IMR-90 (cell line): ENCODE measurements around the gene C1QTNF8. TPM values are rescaled to one million over a fixed set of nuclear protein-coding genes. Genes with fewer than 3 reads are reported as not detected.
A peak's percentile ranks its signal among the peaks of the same experiment; 100 is the strongest.

ENCODE experiments used
- ATAC-seq: fragments of 200-7000 bp; cut with Tn5 transposase; 2 replicates; pipeline ENCODE4 v1.9.1; 2020; ENCODE audit warnings: low read depth, mild to moderate bottlenecking, moderate library complexity
- BruUV-seq: library from RNA; stranded (reverse); fragments of 400-500 nt; replicated peaks from 2 replicates; lab custom pipeline; 2021; lab: Mats Ljungman, UMichigan
- CTCF ChIA-PET: fragments of 300-600 bp; formaldehyde crosslinking; extraction: SDS; loops from one replicate; lab custom pipeline; 2021; ENCODE audit warnings: antibody characterized with exemption; lab: Yijun Ruan, JAX
- POLR2A ChIA-PET: fragments of 300-600 bp; sonication (Branson Sonifier 250); formaldehyde crosslinking; loops from one replicate; lab custom pipeline; 2022; ENCODE audit warnings: antibody characterized with exemption; ENCODE audit not compliant: unreplicated experiment; lab: Charles Lee
- DNase-seq: peaks from one replicate; pipeline ENCODE4 v3.0.0; 2013
- H2AFZ ChIP-seq: replicated peaks from 2 replicates; pipeline ENCODE3; 2013; ENCODE audit warnings: low read length, mild to moderate bottlenecking; ENCODE audit not compliant: poor library complexity
- H2AK5ac ChIP-seq: 2 replicates; pipeline ENCODE4 v1.6.1; 2013; ENCODE audit warnings: low read depth, low read length, inconsistent platforms
- H2AK9ac ChIP-seq: replicated peaks from 2 replicates; pipeline ENCODE3; 2013; ENCODE audit warnings: mild to moderate bottlenecking, low read depth, low read length, moderate library complexity; ENCODE audit not compliant: poor library complexity
- H2BK120ac ChIP-seq: 2 replicates; pipeline ENCODE4 v1.6.1; 2013; ENCODE audit warnings: low read depth, low read length, inconsistent platforms
- H2BK15ac ChIP-seq: 3 replicates; pipeline ENCODE4 v1.6.1; 2013; ENCODE audit warnings: low read depth, low read length, inconsistent platforms
- H2BK20ac ChIP-seq: 2 replicates; pipeline ENCODE4 v1.6.1; 2013; ENCODE audit warnings: low read depth, mild to moderate bottlenecking, inconsistent platforms, low read length, moderate library complexity
- H2BK5ac ChIP-seq: 2 replicates; pipeline ENCODE4 v1.6.1; 2013; ENCODE audit warnings: mild to moderate bottlenecking, low read depth, low read length, inconsistent platforms; ENCODE audit not compliant: poor library complexity, severe bottlenecking
- H3K14ac ChIP-seq: replicated peaks from 2 replicates; pipeline ENCODE4 v1.6.1; 2013; ENCODE audit warnings: low read depth, low read length, inconsistent platforms
- H3K18ac ChIP-seq: 2 replicates; pipeline ENCODE4 v1.6.1; 2013; ENCODE audit warnings: low read depth, low read length, control low read depth
- H3K23ac ChIP-seq: 2 replicates; pipeline ENCODE4 v1.6.1; 2013; ENCODE audit warnings: low read depth, low read length, inconsistent platforms
- H3K27ac ChIP-seq: 2 replicates; pipeline ENCODE4 v1.5.1; 2013; ENCODE audit warnings: mild to moderate bottlenecking, control low read depth, low read length; ENCODE audit not compliant: insufficient read depth
- H3K27me3 ChIP-seq: 2 replicates; pipeline ENCODE4 v1.6.1; 2013; ENCODE audit warnings: low read length; ENCODE audit not compliant: control insufficient read depth, insufficient read depth
- H3K36me3 ChIP-seq: 2 replicates; pipeline ENCODE4 v1.6.1; 2013; ENCODE audit warnings: low read length, mixed read lengths; ENCODE audit not compliant: control insufficient read depth, insufficient read depth
- H3K4ac ChIP-seq: 2 replicates; pipeline ENCODE4 v1.6.1; 2013; ENCODE audit warnings: low read depth, low read length, inconsistent platforms
- H3K4me1 ChIP-seq: 2 replicates; pipeline ENCODE4 v1.6.1; 2013; ENCODE audit warnings: low read length, mixed read lengths; ENCODE audit not compliant: control insufficient read depth, insufficient read depth
- H3K4me2 ChIP-seq: 2 replicates; pipeline ENCODE4 v1.6.1; 2013; ENCODE audit warnings: low read depth, mild to moderate bottlenecking, control low read depth, low read length, moderate library complexity
- H3K4me3 ChIP-seq: 2 replicates; pipeline ENCODE4 v1.5.1; 2013; ENCODE audit warnings: low read depth, mild to moderate bottlenecking, control low read depth, low read length, moderate library complexity; ENCODE audit not compliant: insufficient read depth
- H3K56ac ChIP-seq: 2 replicates; pipeline ENCODE4 v1.6.1; 2013; ENCODE audit warnings: low read length, inconsistent platforms; ENCODE audit not compliant: insufficient read depth; ENCODE audit errors: extremely low read depth
- H3K79me1 ChIP-seq, 2 experiments: 2 replicates each; pipeline ENCODE4 v1.6.1; 2013; ENCODE audit warnings: low read length in 2 of 2, inconsistent platforms in 1 of 2, low read depth in 1 of 2
- H3K9ac ChIP-seq: 2 replicates; pipeline ENCODE4 v1.6.1; 2013; ENCODE audit warnings: low read depth, low read length, control low read depth
- H3K9me1 ChIP-seq: 2 replicates; pipeline ENCODE4 v1.6.1; 2013; ENCODE audit warnings: low read length, inconsistent platforms; ENCODE audit not compliant: insufficient read depth
- H3K9me3 ChIP-seq: 2 replicates; pipeline ENCODE4 v1.6.1; 2013; ENCODE audit warnings: low read length; ENCODE audit not compliant: control insufficient read depth, insufficient read depth
- H4K20me1 ChIP-seq: 2 replicates; pipeline ENCODE4 v1.6.1; 2013; ENCODE audit warnings: low read length, inconsistent platforms; ENCODE audit not compliant: insufficient read depth
- H4K5ac ChIP-seq: 2 replicates; pipeline ENCODE4 v1.6.1; 2013; ENCODE audit warnings: mild to moderate bottlenecking, low read depth, low read length, control low read depth
- H4K8ac ChIP-seq, 2 experiments: 2 replicates each; pipeline ENCODE4 v1.6.1; 2013; ENCODE audit warnings: low read depth in 2 of 2, low read length in 2 of 2, control low read depth in 1 of 2, inconsistent platforms in 1 of 2
- H4K91ac ChIP-seq: 2 replicates; pipeline ENCODE4 v1.6.1; 2013; ENCODE audit warnings: low read depth, low read length, inconsistent platforms; ENCODE audit not compliant: insufficient read depth
- BHLHE40 ChIP-seq: fragments of 150-350 bp; IDR thresholded peaks from 2 replicates; pipeline ENCODE4 v1.6.1; 2016; ENCODE audit warnings: mild to moderate bottlenecking, low read depth, low read length
- CEBPB ChIP-seq: IDR thresholded peaks from 2 replicates; pipeline ENCODE4 v1.6.1; 2012; ENCODE audit warnings: low read depth, low read length, improper control_type of control experiment
- FOS ChIP-seq: fragments of 150-350 bp; IDR thresholded peaks from 2 replicates; pipeline ENCODE4 v1.6.1; 2016; ENCODE audit warnings: low read depth, low read length
- MAFK ChIP-seq: IDR thresholded peaks from 2 replicates; pipeline ENCODE4 v1.6.1; 2012; ENCODE audit warnings: low read depth, low read length, improper control_type of control experiment
- MXI1 ChIP-seq: IDR thresholded peaks from 2 replicates; pipeline ENCODE4 v1.6.1; 2012; ENCODE audit warnings: low read depth, mild to moderate bottlenecking, low read length, moderate library complexity, borderline replicate concordance
- RAD21 ChIP-seq: IDR thresholded peaks from 2 replicates; pipeline ENCODE4 v1.6.1; 2012; ENCODE audit warnings: low read length, improper control_type of control experiment
- RCOR1 ChIP-seq: IDR thresholded peaks from 2 replicates; pipeline ENCODE4 v1.6.1; 2012; ENCODE audit warnings: mild to moderate bottlenecking, low read length, improper control_type of control experiment; ENCODE audit not compliant: insufficient replicate concordance
- WGBS, 2 experiments: methylation state at CpG; one replicate each; pipeline versions ENCODE4 v1.1.5 to v1.1.7; 2013; ENCODE audit warnings: missing lambda C conversion rate in 2 of 2; ENCODE audit not compliant: insufficient read length in 1 of 2; ENCODE audit errors: extremely low coverage in 2 of 2; 5-methylcytosine and 5-hydroxymethylcytosine counted together
- dilution Hi-C: fragments of 300-500 bp; cut with HindIII; formaldehyde crosslinking; loops from one replicate; pipeline ENCODE4 v1.14.3; 2018; ENCODE audit warnings: low sequenced_read_pairs; ENCODE audit not compliant: unreplicated experiment
- in situ Hi-C: fragments of 300-500 bp; cut with MboI; formaldehyde crosslinking; loops from 3 replicates; pipeline ENCODE4 v1.14.3; 2019; ENCODE audit warnings: low sequenced_read_pairs, inconsistent platforms, mixed read lengths
- intact Hi-C: fragments of 100-400 bp; cut with micrococcal nuclease; formaldehyde crosslinking; loops from 2 replicates; pipeline ENCODE4 v1.10.0; 2022
- polyA plus RNA-seq, 3 experiments: library from polyadenylated mRNA; depleted of rRNA; stranded (reverse); fragments of >200 nt; gene quantifications; 2 replicates each; pipeline ENCODE4 v1.2.3, GENCODE V29; 2012; ENCODE audit warnings: low replicate concordance in 1 of 3
- total RNA-seq: library from RNA; depleted of rRNA; stranded (reverse); fragments of >200 nt; gene quantifications from 2 replicates; pipeline ENCODE4 v1.2.3, GENCODE V29; 2012
- TF ChIP-seq, protein P1 (sequence below): conservative IDR thresholded peaks from 2 replicates; pipeline ENCODE4 v1.5.1; 2012; ENCODE audit warnings: mild to moderate bottlenecking, low read depth, low read length, improper control_type of control experiment

Gene C1QTNF8
- total and polyA plus RNA-seq, 2 of the 4 experiments (the other 2 are of a cell fraction): not detected

DNA sequence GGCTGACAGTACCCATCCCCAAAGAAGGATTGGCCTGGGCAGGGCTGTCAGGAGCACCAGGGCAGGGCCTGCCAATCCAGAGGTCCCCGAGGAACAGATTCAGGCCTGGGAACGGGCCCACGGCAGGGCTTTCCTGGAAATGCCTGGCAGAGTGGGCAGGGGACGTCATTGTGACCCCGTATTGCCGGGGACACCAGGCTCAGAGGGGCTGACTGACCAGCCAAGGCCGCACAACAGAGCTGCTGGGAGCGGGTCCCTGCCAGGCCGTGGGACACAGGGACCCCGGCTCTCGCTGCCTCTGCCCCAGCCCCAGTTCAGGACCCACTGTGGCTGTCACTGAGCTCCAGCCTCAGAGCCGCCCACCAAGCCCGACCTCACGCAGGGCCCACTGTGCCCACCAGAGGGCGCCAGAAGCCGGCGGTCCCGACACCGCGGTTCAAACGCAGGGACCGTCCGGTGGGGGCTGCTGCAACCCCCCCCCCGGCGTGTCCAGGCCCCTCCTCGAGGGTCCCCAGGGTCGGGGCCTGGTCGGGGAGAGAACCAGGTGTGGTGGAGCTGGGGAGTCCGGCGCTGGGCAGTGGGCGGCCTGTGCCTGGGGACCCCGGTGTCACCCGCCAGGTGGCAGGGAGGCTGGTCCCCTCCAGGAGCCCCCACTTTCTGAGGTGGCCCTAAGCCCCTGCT is 38.7 kb downstream of the C1QTNF8 start (continued):
- TF ChIP-seq RAD21: peak; percentile 67

DNA sequence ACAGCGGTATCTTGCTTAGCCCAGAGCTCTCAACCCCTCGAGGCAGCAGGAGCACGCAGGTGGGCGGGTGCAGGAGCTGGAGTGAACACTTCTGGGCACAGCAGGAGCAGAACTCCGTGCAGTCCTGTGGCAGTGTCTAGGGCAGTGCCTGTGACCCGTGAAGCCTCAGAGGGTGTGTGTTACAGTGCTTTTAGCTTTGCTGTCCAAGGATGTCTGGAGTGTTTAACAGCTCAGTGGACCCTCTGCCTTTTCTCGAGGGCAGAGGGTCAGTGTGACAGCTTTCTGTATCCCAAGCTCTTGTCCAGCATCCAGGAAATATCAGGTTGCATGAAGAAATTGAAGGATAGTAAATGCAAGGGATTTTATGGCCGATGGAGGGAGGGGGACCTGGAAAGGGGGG is 39.8 kb downstream of the C1QTNF8 start:
- Histone ChIP-seq H2AFZ (no peak overlapping the region), H2AK9ac (no peak overlapping the region), H3K4me1 (no peaks in the 10 kb centered on the region), H3K27ac (no peak overlapping the region), H3K23ac (no peak overlapping the region), H2BK120ac (no peak overlapping the region), H4K91ac (no peak overlapping the region), H3K9me1 (no peaks in the 10 kb centered on the region), H3K4ac (no peak overlapping the region), H3K79me1 (no peaks in the 10 kb centered on the region), H3K4me2 (no peak overlapping the region), H2BK15ac (no peak overlapping the region), H3K9me3 (peaks cover 6% of the 10 kb centered on the region), H3K36me3 (no peaks in the 10 kb centered on the region), H2AK5ac (no peak overlapping the region), H4K5ac (no peak overlapping the region), H3K18ac (no peak overlapping the region), H3K56ac (no peak overlapping the region), H3K27me3 (peaks cover 4% of the 10 kb centered on the region; the same call in 1 of the 2 replicates), H4K8ac (no peak overlapping the region), H3K4me3 (no peak overlapping the region), H2BK20ac (no peak overlapping the region), H4K20me1 (no peaks in the 10 kb centered on the region), H3K14ac (no peak overlapping the region), H3K9ac (no peak overlapping the region), H2BK5ac (no peak overlapping the region)
- ChIA-PET CTCF (no interaction called here), POLR2A (no interaction called here)
- TF ChIP-seq MAFK (no peak), CEBPB (no peak), FOS (no peak), MXI1 (no peak), RCOR1 (no peak), BHLHE40 (no peak)
- TF ChIP-seq, protein P1, sequence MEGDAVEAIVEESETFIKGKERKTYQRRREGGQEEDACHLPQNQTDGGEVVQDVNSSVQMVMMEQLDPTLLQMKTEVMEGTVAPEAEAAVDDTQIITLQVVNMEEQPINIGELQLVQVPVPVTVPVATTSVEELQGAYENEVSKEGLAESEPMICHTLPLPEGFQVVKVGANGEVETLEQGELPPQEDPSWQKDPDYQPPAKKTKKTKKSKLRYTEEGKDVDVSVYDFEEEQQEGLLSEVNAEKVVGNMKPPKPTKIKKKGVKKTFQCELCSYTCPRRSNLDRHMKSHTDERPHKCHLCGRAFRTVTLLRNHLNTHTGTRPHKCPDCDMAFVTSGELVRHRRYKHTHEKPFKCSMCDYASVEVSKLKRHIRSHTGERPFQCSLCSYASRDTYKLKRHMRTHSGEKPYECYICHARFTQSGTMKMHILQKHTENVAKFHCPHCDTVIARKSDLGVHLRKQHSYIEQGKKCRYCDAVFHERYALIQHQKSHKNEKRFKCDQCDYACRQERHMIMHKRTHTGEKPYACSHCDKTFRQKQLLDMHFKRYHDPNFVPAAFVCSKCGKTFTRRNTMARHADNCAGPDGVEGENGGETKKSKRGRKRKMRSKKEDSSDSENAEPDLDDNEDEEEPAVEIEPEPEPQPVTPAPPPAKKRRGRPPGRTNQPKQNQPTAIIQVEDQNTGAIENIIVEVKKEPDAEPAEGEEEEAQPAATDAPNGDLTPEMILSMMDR: no peak
- ATAC-seq (no peak), DNase-seq (no peak)
- in situ Hi-C loops (loop anchor here (25.0 kb wide), 1 partner anchor 344 kb away; the partner anchor contains the start of genes ANTKMT, FBXL16 and METRN), dilution Hi-C loops (no loop called here), intact Hi-C loops (loop anchor here (2.0 kb wide), 1 partner anchor 47 kb away; no protein-coding TSS in a partner anchor)
- BruUV-seq: no TSS peak
- 72% methylated on average over 5 of the region's 8 CpGs; no CpG with 5 or more reads in 1 of the 2 experiments for WGBS, 2 experiments
